HG03066 (cell line): ENCODE measurements around the gene GNPTG.
"Not testable (repeated sequence)": the region's sequence is repeated elsewhere in the genome, so short reads cannot be mapped to it uniquely, and the experiment has no call there.

Source experiments
- ATAC-seq: cut with Tn5 transposase; IDR thresholded peaks from one replicate; pipeline ENCODE4 v1.9.1; 2021; ENCODE audit warnings: low read depth; ENCODE audit not compliant: unreplicated experiment

Gene GNPTG

DNA sequence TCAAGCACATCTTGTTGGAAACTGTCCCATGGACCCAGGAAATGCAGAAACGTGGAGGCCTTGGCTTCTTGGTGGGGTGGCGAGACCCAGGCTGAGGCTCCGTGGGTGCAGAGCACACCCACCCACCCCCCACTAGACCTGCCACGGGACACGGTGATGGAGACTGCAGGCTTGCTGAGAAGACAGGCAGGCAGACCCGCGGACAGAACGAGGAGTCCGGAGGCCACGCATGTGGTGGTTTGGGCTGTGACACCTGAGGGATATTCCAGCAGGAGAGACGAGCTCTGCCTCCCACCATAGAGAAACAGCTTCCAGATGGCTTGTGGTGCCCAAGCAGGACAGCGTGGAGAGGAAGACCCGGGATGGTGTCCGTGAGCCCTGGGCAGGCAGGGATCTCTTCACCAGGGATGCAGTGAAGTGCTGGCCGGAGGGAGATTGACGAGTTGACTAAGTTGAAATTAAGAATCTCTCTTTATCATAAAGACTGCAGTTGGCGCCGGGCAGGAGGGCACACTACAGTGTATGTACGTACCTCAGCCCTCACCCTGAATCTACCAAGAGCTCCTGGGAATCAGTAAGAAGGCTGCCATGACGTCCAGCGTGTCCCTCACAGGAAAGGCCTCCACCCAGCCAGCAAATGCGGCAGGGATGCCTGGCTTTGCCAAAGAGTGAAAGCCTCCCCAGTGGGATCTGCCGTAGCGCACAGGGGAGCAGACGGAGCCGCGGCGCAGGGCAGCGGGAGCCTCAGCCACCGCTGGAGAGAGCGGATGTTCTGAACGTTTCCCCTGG lies 34.1 kb upstream of the GNPTG start:
- ATAC-seq: no peak

DNA sequence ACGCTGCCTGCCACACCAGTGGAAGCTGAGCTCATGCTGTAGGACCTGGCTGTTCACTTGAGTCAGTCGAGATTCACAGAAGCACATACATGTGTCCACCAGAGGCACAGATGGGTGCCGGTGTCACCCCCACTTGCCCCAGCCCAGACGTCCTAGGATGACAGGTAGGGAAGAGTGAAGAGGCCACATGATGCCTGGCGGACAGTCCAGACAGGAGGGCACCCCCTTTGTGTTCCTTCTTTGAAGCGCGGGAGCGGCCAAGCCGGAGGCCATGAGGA lies 33.5 kb upstream of the GNPTG start:
- ATAC-seq: no peak

GRCh38 chr16:1319041-1319440 lies 32.7 kb upstream of the GNPTG start:
- ATAC-seq: no peak

DNA sequence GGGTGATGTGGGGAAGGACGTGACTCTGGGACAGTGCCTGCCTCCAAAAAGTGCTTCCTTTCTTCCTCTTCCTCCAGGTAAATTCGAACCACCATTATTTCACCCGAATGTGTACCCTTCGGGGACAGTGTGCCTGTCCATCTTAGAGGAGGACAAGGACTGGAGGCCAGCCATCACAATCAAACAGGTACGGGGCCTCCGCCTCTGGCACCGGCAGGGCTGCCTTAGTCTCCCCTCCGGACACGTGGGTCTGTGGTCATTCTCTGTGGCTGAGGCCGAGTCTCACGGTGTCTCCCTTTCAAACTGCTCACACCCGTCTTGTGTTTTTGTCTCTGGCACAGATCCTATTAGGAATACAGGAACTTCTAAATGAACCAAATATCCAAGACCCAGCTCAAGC lies 31.6 kb upstream of the GNPTG start:
- no peak for ATAC-seq

DNA sequence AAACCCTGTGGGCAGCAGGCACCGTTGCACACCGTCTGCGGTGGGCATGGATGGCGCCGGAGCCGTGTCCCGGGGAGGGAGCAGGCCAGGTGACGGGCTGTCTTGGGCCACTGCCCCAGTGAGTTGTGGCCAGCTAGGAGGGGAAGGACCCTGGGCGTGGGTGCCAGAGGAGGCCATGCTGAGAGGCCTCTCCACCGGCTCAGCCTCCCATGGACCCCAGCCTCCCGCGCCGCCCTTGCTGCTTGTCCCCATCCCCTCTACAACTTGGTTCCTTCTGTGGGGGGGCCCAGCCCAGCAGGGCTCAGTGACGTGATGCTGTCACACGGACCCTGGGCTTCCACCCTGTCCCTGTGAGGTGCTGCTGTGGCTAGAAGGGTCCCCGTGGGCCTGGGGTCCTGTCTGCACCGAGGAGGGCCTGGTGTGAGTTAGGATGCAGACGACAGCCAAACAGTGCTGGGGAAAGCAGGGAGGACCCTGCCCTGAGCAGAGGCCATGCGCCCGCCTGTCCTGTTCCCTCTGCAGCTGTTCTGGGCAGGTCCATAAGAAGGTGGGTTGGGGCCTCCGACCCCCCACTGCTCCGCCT lies 31.0 kb upstream of the GNPTG start:
- ATAC-seq: no peak

- ATAC-seq: no peak
Observed at GRCh38 chr16:1322407-1322806, 29.3 kb upstream of the GNPTG start.

DNA sequence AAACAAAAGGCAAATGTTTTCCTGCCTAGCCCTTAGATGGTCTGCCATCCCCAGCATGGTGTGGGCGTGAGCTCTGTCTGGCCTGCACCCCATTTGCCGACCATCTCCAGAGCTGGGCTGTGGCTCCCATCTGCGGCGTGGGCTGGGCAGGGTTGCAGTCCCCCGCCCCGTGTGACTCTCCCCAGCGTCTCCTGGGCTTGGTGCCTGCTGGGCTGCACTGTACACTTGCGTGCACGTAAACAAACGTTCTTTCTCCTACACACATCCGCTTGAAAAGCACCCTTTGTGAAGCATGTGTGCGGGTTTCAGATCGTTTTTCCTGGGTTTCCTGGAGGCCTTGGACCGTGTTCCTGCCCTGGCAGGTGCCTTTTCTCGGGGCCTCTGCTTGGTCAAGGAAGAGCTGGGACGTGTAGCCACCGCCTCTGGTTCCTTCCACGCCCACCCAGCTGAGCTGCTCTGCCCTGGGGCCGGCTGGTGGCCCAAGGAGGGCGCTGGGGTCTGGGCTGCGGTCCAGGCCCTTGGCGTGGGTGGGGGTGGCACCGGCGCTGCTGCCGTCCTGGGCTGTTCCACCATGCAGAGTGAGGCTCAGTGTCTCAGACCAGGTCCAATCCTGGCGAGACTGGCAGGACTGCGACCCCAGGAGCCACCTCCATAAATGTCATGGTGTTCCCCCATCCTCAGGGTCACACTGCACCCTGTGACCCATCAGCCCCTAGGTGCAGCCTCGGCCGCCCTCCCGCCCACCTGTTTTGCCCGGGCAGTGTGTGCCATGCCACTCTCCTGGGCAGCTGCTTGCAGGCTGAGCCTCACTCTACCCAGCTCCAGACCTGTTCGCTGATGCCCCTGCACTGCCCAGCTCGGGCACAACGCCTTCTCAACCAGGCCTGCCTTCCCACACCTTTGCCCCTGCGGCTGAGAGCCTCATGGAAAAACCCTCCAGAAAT lies 28.2 kb upstream of the GNPTG start:
- ATAC-seq: no peak

DNA sequence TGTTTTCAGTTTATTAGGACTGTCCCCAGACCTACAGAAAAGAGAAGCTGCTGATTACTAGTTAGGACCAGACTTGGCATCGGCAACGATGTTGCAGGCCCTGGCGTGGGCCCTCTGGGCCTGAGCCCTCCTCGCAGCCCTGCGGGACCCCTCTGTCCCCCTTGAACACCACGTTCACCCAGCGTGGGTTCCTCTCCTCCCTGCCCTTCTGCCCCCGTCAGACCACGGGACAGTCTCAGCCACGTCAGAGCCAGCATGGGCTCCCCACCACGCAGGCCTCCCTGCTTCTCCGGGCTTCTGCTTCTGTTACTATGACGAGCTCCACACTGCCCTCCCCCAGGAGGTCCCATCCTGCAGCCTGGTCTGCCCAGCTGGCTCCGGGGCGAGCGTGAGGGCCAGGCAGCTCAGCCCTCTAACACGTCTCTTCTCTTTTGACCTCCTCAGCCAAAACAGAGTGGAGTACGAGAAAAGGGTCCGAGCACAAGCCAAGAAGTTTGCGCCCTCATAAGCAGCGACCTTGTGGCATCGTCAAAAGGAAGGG lies 27.4 kb upstream of the GNPTG start:
- no peak for ATAC-seq

DNA sequence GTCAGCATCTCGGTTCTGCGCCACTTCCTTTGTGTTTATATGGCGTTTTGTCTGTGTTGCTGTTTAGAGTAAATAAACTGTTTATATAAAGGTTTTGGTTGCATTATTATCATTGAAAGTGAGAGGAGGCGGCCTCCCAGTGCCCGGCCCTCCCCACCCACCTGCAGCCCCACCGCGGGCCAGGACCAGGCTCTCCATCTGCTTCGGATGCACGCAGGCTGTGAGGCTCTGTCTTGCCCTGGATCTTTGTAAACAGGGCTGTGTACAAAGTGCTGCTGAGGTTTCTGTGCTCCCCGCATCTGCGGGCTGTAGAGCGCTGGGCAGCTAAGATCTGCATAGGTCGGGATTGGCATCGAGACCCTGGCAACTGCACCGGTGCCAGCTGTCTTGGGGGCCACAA lies 26.5 kb upstream of the GNPTG start:
- no peak for ATAC-seq

DNA sequence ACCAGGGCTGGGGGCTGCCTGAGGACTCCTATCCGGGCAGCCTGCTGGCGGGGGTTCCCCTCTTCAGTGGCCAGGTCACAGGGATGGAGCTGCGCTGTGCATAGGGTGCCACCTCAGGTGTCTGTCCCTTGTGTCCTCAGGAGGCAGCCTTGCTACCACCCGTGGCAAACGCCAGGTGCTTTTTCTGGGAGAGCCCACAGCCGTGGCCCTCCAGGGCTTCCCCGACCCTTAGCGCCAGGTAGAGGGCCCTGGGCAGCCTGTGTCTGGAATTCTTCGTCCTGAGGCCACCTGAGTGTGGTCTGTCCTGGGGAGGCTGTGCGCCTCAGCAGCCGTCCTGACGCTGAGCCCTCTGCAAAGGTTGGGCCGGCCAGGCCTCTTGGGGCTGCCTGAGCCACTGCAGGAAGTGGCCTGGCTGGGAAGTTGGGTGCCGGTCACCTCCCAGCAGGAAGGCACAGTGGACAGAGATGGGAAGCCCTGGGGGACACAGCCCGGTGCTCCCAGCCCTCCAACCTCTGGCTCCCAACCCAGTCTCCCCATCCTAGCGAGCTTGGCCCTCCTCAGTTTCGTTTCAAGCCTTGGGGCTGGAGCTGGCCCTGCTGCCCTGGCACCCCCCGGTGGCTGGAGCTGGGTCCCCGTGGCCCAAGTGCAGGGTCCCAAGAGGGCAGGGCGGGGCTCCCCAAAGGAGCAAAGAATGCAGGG lies 25.9 kb upstream of the GNPTG start:
- no peak for ATAC-seq

DNA sequence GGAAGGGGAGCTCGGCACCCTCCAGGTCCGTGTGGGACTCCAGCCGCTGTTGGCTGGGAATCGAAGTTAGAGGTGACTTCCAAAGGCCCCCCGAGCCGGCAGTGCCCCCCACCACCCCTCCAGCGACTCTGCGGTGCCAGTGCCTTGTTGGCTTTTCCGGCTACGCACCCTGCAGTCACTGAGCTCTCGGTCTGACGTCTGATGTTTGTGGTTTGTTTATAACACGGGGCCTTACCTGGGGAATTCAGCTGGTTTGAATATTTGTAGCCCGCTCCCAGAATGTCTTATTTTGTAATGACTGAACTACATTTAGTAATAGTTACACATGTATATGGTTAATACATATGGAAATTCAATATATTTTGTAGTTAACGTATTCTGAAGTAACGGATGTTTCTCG lies 25.3 kb upstream of the GNPTG start:
- ATAC-seq: no peak

DNA sequence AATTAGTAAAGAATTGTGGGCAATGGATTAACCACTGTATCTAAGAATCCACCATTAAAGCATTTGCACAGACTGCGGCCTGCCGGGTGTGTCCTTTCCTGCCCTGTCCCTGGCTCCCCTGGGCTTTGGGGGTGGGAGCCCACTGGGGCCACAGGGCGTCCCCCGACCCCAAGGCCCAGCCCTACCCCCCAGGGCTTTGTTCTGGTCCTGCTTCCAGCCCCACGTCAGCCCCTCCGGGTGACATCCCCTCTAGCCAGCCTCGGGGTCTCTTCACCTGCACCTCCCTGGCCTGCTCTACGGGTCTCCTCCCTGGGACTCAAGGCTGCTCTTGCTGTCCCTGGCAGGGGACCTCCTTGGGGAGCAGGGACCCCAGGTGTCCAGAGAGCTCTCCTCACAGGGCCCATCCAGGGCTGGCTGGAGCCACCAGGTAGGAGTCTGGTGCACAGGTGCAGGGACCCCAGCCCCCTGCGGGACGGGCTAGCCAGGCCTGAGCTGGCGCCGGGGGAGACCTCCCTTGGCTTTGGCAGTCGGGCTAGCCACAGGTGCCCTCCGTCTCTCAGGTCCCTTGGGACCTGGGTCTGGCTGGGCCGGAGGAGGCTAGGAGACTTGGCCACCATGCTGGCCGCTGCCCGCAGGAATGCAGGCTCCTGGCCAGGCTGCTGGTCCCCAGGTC lies 24.6 kb upstream of the GNPTG start:
- no peak for ATAC-seq

DNA sequence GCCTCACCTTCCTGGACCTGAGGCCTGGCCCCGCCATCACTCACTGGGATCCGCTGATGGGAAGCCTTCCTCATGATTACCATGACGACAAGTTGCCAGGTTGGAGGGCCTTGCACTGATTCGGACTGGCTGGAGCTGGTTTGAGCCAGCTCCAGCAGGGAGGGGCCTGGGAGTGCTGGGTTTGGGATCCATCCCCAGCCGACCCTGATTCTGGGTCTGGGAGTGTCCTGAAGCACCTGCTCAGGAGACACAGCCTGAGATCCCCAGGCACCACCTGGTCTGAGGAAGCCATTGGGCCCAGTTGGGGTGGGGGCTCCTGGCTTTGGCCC lies 24.1 kb upstream of the GNPTG start:
- no peak for ATAC-seq

DNA sequence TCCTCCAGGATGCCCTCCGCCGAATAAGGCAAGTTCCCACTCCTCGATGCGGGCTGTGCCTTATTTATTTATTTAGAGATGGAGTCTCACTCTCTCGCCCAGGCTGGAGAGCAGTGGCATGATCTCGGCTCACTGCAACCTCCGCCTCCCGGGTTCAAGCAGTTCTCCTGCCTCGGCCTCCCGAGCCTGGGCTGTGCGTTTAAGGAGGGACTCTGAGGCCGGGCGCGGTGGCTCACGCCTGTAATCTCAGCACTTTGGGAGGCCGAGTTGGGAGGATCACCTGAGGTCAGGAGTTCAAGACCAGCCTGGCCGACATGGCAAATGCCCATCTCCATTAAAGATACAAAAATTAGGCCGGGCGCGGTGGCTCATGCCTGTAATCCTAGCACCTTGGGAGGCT lies 23.6 kb upstream of the GNPTG start:
- ATAC-seq: not testable (repeated sequence)

GRCh38 chr16:1328961-1329360 lies 22.8 kb upstream of the GNPTG start:
- not testable (repeated sequence) for ATAC-seq

GRCh38 chr16:1330260-1330914 lies 21.3 kb upstream of the GNPTG start:
- no peak for ATAC-seq

DNA sequence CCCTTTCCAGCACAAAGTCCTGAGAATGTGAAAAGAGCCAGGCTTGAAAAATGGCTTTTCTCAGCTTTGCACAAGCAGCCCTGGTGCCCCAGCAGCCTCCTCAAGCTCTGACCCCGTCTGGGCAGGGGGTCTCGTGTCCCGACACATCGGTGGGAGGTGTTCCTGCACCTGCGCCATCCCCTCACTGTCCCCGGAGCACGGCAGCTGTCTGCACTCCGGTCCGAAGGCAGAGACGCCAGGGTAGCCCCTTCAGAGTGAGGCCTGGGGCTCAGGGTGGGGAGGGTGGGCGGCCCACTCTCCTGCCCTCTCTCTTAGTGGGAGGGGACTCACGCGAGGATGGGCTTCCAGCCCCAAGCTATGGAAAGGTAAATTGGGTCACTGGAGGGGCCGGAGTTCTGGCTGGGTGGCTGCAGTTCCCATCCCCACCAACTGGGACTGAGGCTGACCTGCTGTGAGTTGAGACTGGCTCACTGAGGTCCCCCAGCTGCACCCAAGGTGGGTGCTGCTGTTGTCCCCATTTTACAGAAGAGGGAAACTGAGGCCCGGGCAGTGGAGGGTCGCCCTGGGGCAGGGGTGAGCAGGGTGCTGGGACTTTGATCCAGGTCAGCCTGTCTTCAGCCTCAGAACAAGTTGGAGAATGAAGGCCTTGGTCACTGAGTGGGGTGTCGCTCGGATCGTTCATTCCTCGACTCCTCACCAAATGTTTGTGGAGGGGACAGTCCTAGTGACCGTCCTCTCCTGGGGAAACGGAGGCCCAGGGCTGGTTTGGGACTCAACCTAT lies 20.6 kb upstream of the GNPTG start:
- ATAC-seq: no peak

- ATAC-seq: no peak
Observed at GRCh38 chr16:1331712-1332617, 19.8 kb upstream of the GNPTG start.
